IPS-20b (cell line): Measurements from ENCODE around the gene DNASE1L2.

Experiments
- H3K27ac ChIP-seq: one replicate; pipeline ENCODE4 v1.5.1; 2013; ENCODE audit warnings: low read length
- H3K27me3 ChIP-seq: 2 replicates; pipeline ENCODE4 v1.6.1; 2013; ENCODE audit warnings: mild to moderate bottlenecking, low read length, inconsistent platforms; ENCODE audit not compliant: insufficient read depth
- H3K36me3 ChIP-seq: 2 replicates; pipeline ENCODE4 v1.6.1; 2013; ENCODE audit warnings: low read depth, mild to moderate bottlenecking, inconsistent platforms, low read length, moderate library complexity; ENCODE audit not compliant: insufficient read depth
- H3K4me1 ChIP-seq: 2 replicates; pipeline ENCODE4 v1.6.1; 2013; ENCODE audit warnings: mild to moderate bottlenecking, control low read depth, inconsistent platforms, low read length, moderate library complexity; ENCODE audit not compliant: insufficient read depth
- H3K4me3 ChIP-seq: 2 replicates; pipeline ENCODE4 v1.5.1; 2013; ENCODE audit warnings: mild to moderate bottlenecking, low read length, inconsistent platforms
- H3K9ac ChIP-seq: 2 replicates; pipeline ENCODE4 v1.6.1; 2013; ENCODE audit warnings: low read depth, mild to moderate bottlenecking, inconsistent platforms, low read length, moderate library complexity
- H3K9me3 ChIP-seq: 2 replicates; pipeline ENCODE4 v1.6.1; 2013; ENCODE audit warnings: mild to moderate bottlenecking, low read depth, low read length, inconsistent platforms; ENCODE audit not compliant: insufficient read depth

DNASE1L2 gene

DNA sequence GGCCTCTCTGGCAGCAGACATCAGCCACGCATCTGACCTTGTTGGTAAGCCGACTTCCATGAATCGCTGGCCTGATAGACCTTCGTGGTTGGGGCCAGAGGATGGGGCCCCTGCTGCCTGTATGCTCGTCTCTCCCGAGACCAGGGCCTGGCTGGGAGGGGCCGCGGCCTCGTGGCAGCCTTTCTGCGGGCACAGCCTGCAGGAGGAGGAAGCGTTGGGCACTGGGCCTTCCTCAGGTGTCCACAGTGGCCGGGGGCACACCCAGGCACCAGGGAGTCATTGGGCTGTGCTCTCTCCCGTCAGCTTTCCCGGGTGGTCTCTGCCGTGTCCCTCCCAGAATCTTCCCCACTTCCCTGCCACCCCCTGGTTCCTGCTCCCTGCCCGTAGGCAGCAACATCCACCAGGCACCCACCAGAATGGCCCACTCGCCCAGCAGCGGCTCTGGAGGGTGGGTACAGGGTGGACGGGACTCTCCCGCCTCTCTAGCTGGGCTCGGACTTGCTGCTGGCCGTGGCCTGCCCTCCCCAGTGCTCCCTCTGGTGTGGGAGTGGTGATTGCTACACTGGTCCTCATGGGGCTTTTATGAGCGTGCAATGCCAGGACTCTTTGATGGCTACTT is 6.5 kb upstream of the DNASE1L2 start:
- Histone ChIP-seq H3K9me3 (no peaks in the 10 kb centered on the region), H3K4me1 (no peaks in the 10 kb centered on the region), H3K27ac (no peak overlapping the region), H3K36me3 (peaks cover 31% of the 10 kb centered on the region), H3K27me3 (no peaks in the 10 kb centered on the region), H3K9ac (no peak overlapping the region), H3K4me3 (no peak overlapping the region)

DNA sequence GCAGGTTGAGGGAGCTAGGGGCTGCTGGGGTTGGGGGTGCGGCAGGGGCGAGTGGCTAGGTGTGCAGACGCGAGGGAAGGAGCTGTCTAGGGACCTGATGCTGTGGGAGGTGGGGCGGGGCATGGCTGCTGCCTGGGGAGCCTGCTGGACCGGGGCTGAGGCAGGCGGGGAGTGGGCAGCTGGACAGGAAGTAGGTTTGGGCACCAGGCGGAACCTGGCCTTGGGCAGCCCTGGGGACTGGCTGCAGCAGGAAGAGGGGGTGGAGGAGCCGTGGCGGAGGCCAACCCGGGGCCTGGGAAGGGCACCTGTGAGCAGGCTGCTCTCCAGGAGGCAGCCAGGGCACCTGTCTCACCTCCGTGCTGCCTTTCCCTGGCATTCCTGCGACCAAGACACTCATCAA is 5.9 kb upstream of the DNASE1L2 start:
- Histone ChIP-seq H3K36me3 (peaks cover 31% of the 10 kb centered on the region), H3K4me3 (no peak overlapping the region), H3K9me3 (no peaks in the 10 kb centered on the region), H3K9ac (no peak overlapping the region), H3K27me3 (no peaks in the 10 kb centered on the region), H3K4me1 (no peaks in the 10 kb centered on the region), H3K27ac (no peak overlapping the region)

DNA sequence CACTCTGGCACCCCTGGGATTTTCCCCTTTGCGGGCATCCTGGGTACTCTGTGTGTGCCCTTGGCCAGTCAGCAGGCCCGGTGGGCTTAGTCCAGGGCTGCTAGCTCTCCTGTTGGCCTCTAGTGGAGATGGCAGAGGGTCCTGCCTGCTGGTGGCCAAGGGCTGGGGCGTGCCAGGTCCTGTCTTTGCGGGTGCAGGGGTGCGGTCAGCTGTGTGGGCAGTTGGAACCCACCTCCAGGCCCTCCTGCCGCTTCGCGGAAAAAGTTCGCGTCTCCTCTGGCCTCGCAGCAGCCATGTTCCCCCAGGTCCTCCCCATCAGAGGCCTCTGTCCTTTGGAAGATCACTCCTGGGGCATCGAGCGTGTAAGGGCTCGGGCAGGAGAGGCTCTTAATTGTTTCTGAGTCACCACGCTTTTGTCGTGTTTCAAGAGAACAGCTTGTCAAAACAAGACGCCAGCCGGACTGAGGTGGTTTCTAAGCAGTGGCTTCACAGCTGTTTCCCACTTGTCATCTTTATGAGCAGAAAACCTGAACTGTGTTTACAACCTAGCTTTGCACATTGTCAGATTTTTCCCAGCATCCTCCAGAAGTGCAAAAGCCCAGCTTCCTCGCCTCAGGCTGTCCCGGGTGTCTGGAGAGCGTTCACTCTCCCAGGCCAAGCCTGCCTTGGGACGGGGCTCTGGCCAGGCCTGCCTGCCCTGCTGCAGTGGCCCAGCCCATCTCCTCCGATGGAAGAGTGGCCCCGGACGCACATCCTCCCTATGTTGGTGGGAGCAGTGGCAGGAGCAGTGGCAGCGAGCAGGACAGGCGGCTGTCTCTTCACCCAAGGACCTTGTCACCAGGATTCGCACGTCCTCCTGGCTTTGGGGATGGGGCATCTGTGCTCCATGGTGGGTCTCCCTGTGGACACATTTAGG is 5.0 kb upstream of the DNASE1L2 start:
- Histone ChIP-seq H3K4me3 (no peak overlapping the region), H3K27me3 (peaks cover 6% of the 10 kb centered on the region), H3K4me1 (no peaks in the 10 kb centered on the region; the same call in 1 of the 2 replicates), H3K9ac (no peak overlapping the region), H3K9me3 (no peaks in the 10 kb centered on the region), H3K36me3 (peaks cover 31% of the 10 kb centered on the region), H3K27ac (no peak overlapping the region)

DNA sequence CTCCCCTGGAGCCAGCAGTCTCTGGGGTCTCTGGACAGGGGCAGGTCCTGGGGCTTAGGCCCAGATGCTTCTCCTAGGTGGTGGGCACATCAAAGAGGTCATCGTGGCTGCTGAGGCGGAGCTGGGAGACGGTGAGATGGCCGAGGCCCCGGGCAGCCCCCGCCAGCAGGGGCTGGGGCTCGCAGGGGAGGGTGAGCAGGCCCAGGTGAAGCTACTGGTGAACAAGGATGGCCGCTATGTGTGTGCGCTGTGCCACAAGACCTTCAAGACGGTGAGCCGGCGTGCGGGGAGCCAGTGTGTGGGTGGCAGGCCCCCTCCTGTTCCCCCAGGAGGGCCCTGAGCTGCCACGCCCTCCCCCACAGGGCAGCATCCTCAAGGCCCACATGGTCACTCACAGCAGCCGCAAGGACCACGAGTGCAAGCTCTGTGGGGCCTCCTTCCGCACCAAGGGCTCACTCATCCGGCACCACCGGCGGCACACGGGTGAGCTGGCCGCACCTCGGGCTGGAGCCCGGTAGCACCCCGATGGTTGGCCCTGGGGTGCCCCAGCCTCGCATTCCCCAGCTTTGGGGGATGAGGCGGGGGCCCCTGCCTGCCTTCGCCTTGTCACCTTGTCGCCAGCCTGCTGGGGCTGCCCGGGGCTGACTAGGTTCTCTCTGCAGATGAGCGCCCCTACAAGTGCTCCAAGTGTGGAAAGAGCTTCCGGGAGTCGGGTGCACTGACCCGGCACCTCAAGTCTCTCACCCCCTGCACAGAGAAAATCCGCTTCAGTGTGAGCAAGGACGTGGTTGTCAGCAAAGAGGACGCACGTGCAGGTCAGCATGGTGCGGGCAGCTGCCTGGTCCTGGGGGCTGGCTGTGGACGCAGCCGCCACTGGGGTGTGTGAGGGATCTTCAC is 3.9 kb upstream of the DNASE1L2 start:
- H3K36me3 ChIP-seq: peaks cover 31% of the 10 kb centered on the region
- no peak overlapping the region for H3K9ac ChIP-seq
- no peak overlapping the region for H3K4me3 ChIP-seq
- no peak overlapping the region for H3K27ac ChIP-seq
- no peaks in the 10 kb centered on the region for H3K9me3 ChIP-seq
- no peaks in the 10 kb centered on the region; the same call in 1 of the 2 replicates for H3K4me1 ChIP-seq
- peaks cover 17% of the 10 kb centered on the region for H3K27me3 ChIP-seq

DNA sequence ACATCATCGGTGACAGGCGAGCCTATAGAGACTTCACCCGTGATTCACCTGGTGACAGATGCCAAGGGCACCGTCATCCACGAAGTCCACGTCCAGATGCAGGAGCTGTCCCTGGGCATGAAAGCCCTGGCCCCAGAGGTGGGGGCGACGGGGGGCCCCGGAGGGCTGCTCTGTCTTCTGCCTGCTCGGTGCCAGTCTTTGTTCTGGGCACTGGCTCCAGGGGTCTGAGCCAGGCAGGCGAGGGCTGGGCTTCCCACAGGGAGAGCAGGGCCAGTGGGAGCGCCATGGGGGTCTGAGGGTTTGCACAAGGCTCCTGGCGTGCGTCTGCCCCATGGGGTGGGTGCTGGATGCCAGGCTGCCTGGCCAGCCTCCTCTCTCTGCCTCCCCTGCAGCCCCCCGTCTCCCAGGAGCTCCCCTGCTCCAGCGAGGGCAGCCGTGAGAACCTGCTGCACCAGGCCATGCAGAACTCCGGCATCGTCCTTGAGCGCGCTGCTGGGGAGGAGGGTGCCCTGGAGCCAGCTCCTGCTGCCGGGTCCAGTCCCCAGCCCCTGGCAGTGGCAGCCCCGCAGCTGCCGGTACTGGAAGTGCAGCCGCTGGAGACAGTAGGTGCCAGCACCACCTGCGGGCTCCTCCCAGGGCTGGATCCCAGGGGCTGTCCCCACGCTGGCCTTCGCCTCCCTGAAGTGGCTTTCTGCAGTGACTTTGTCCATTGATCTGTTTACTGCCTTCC is 3.0 kb upstream of the DNASE1L2 start:
- no peak overlapping the region for H3K9ac ChIP-seq
- H3K4me1 ChIP-seq: peaks cover under 1% of the 10 kb centered on the region; the same call in 1 of the 2 replicates
- peaks cover 25% of the 10 kb centered on the region for H3K27me3 ChIP-seq
- H3K9me3 ChIP-seq: no peaks in the 10 kb centered on the region
- H3K36me3 ChIP-seq: peaks cover 31% of the 10 kb centered on the region
- no peak overlapping the region for H3K4me3 ChIP-seq
- no peak overlapping the region for H3K27ac ChIP-seq

DNA sequence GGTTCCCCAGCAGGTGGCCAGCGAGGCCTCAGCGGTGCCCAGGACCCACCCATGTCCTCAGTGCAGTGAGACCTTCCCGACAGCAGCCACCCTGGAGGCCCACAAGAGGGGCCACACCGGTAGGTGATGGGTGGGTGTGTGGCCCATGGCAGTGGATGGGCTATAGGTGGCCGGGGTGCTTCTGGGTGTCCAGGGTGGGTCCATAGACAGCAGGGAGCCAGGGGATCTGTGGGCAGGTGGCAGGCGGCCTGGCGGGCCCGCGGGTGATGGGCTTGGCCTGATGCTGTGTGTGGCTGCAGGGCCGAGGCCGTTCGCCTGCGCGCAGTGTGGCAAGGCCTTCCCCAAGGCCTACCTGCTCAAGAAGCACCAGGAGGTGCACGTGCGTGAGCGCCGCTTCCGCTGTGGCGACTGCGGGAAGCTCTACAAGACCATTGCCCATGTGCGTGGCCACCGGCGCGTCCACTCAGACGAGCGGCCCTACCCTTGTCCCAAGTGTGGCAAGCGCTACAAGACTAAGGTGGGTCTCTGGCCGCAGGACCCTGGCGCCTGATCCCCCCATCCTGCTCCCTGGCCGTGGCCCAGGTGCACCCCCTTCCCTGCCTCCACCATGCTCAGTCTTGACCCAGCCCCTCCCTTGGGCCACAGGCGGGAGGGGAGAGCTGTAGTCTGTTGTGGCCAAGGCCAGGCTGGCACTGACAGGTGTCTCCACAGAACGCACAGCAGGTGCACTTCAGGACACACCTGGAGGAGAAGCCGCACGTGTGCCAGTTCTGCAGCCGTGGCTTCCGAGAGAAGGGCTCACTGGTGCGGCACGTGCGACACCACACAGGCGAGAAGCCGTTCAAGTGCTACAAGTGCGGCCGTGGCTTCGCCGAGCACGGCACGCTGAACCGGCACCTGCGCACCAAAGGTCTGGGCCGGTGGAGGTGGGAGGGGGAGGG is 2.1 kb upstream of the DNASE1L2 start:
- Histone ChIP-seq H3K9ac (no peak overlapping the region), H3K9me3 (no peaks in the 10 kb centered on the region), H3K36me3 (peaks cover 27% of the 10 kb centered on the region), H3K27me3 (peaks cover 33% of the 10 kb centered on the region), H3K4me3 (no peak overlapping the region), H3K27ac (no peak overlapping the region), H3K4me1 (peaks cover 3% of the 10 kb centered on the region; the same call in 1 of the 2 replicates)

DNA sequence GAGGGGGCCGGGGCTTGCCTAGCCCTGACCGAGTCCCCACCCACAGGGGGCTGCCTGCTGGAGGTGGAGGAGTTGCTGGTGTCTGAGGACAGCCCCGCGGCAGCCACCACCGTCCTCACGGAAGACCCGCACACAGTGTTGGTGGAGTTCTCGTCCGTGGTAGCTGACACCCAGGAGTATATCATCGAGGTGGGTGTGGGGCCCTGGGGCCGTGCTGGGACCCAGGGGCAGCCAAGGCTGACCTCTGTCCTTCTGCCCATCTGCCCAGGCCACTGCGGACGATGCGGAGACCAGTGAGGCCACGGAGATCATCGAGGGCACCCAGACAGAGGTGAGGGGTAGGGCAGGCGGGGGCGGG is 1.5 kb upstream of the DNASE1L2 start:
- Histone ChIP-seq H3K9me3 (no peaks in the 10 kb centered on the region), H3K27ac (no peak overlapping the region), H3K36me3 (peaks cover 23% of the 10 kb centered on the region), H3K9ac (no peak overlapping the region), H3K27me3 (peaks cover 33% of the 10 kb centered on the region), H3K4me3 (no peak overlapping the region), H3K4me1 (peaks cover 3% of the 10 kb centered on the region; the same call in 1 of the 2 replicates)

DNA sequence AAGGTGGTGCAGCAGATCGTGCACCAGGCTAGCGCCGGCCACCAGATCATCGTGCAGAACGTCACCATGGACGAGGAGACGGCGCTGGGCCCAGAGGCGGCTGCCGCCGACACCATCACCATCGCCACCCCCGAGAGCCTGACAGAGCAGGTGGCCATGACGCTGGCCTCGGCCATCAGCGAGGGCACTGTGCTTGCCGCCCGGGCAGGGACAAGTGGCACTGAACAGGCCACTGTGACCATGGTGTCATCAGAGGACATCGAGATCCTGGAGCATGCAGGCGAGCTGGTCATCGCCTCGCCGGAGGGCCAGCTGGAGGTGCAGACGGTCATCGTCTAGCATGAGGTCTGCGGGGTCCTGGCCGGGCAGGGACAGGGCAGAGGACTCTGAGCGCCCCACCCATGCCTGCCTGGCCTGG is 1.0 kb upstream of the DNASE1L2 start:
- Histone ChIP-seq H3K27ac (no peak overlapping the region), H3K9me3 (no peaks in the 10 kb centered on the region), H3K4me1 (peaks cover 3% of the 10 kb centered on the region; the same call in 1 of the 2 replicates), H3K36me3 (peaks cover 25% of the 10 kb centered on the region), H3K27me3 (peaks cover 33% of the 10 kb centered on the region), H3K9ac (no peak overlapping the region), H3K4me3 (no peak overlapping the region)

DNA sequence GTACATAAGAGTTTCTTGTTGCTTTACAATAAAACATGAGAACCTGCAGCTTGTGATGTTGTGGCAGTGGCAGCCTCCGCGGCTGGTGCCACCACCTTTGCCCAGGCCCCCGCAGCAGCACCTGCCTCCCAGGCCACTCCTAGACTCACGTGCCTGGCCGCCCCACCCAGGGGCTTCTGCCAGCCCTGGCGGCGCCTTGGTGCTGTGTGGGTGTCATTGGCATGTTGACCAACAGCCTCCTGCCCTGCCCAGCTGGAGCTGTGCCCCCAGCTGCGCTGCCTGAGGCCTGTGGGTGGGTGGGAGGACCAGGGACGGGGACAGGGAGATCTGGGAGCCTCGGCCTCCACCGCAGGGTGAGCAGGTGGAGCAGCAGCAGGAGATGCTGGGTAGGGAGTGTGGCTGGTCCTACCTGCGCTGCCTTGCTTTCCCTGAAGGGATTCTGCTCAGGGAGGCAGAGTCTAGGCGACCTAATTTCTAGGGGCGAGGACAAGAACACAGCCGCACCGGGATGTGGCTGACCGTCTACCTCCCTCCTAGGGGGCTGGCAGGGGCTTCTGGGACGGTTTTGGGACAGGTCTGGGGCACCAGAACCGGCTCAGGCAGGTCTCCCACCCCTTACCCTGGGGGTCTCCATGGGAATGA is 428 bp upstream of the DNASE1L2 start:
- Histone ChIP-seq H3K27ac (no peak overlapping the region), H3K36me3 (peaks cover 25% of the 10 kb centered on the region), H3K9ac (no peak overlapping the region), H3K27me3 (peaks cover 33% of the 10 kb centered on the region), H3K9me3 (no peaks in the 10 kb centered on the region), H3K4me1 (peaks cover 3% of the 10 kb centered on the region; the same call in 1 of the 2 replicates), H3K4me3 (no peak overlapping the region)

DNA sequence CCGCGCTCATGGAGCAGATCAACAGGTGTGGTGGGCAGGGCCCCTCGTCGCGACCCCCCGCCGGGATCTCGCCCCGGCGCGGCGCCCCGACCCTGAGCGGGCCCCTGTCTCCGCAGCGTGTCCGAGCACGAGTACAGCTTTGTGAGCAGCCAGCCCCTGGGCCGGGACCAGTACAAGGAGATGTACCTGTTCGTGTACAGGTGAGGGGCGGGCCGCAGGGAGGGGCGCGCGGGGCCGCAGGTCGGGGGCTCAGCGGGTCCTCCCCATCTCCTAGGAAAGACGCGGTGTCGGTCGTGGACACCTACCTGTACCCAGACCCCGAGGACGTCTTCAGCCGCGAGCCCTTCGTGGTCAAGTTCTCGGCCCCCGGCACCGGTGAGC is 848 bp downstream of the DNASE1L2 start:
- Histone ChIP-seq H3K27me3 (peaks cover 33% of the 10 kb centered on the region), H3K36me3 (peaks cover 16% of the 10 kb centered on the region), H3K4me1 (peaks cover 3% of the 10 kb centered on the region; the same call in 1 of the 2 replicates), H3K9ac (no peak overlapping the region), H3K27ac (no peak overlapping the region), H3K9me3 (no peaks in the 10 kb centered on the region), H3K4me3 (peak overlapping the region; percentile 42; the same call in 1 of the 2 replicates)
